AG20443 (cell line): Measurements from ENCODE around the gene CUEDC1.
A peak's percentile ranks its signal among the peaks of the same experiment; 100 is the strongest.

Source experiments
- DNase-seq: peaks from one replicate; pipeline ENCODE4 v3.0.0; 2012; ENCODE audit warnings: low spot score, mixed read lengths

CUEDC1 gene

GRCh38 chr17:57955183-57955931 lies at the start of gene CUEDC1:
Gene CUEDC1, minus strand, starts transcription at chr17:57955412. Its CDS starts 69,848 bp downstream, at chr17:57885564.
- DNase-seq, result peak; percentile 92

GRCh38 chr17:58004060-58004459 lies 48.8 kb upstream of the CUEDC1 start:
- DNase-seq, result no peak

GRCh38 chr17:58002973-58003372 lies 47.8 kb upstream of the CUEDC1 start:
- no peak for DNase-seq

- DNase-seq, result no peak
Measured at GRCh38 chr17:58002154-58002948, 47.1 kb upstream of the CUEDC1 start.

- DNase-seq, result no peak
Measured at GRCh38 chr17:58001461-58002124, 46.4 kb upstream of the CUEDC1 start.

- peak; percentile 31 for DNase-seq
Measured at GRCh38 chr17:57999496-58000017, 44.3 kb upstream of the CUEDC1 start.

- no peak for DNase-seq
Measured at GRCh38 chr17:57999010-57999495, 43.8 kb upstream of the CUEDC1 start.

- DNase-seq, result no peak
Measured at GRCh38 chr17:57997085-57997809, 42.0 kb upstream of the CUEDC1 start.

- DNase-seq, result peak; percentile 79
Measured at GRCh38 chr17:57995076-57995956, 40.1 kb upstream of the CUEDC1 start.

- DNase-seq, result no peak
Measured at GRCh38 chr17:57994436-57994835, 39.2 kb upstream of the CUEDC1 start.

GRCh38 chr17:57993471-57994365 lies 38.5 kb upstream of the CUEDC1 start:
- DNase-seq, result no peak

- no peak for DNase-seq
Measured at GRCh38 chr17:57991537-57991936, 36.3 kb upstream of the CUEDC1 start.

- DNase-seq, result no peak
Measured at GRCh38 chr17:57990037-57990436, 34.8 kb upstream of the CUEDC1 start.

GRCh38 chr17:57988301-57989250 lies 33.4 kb upstream of the CUEDC1 start:
- peak; percentile 93 for DNase-seq

- DNase-seq, result peak; percentile 87
Measured at GRCh38 chr17:57987581-57988300, 32.5 kb upstream of the CUEDC1 start, which contains the start of gene VEZF1. Gene VEZF1, minus strand, starts transcription at chr17:57988254. Its CDS starts 143 bp downstream, at chr17:57988111.

- peak; percentile 56 for DNase-seq
Measured at GRCh38 chr17:57986841-57987580, 31.8 kb upstream of the CUEDC1 start.

GRCh38 chr17:57985675-57985974 lies 30.4 kb upstream of the CUEDC1 start:
- DNase-seq, result peak; percentile 41
